Sigmoid colon (tissue), 4 donors: ENCODE results near the gene NOSIP.

Experiments
- CTCF ChIP-seq, 4 experiments: fragments of 450-650 bp in 3 of 4; fragments of 200-600 bp in 1 of 4; IDR thresholded peaks; one replicate each; pipeline ENCODE4 v1.5.1; 2016 to 2019; ENCODE audit warnings: antibody characterized with exemption in 4 of 4, mild to moderate bottlenecking in 3 of 4, moderate library complexity in 2 of 4
- POLR2A ChIP-seq, 2 donors: fragments of 450-650 bp; IDR thresholded peaks; one replicate each; pipeline ENCODE4 v1.6.1; 2016; ENCODE audit warnings: antibody characterized with exemption in 2 of 2, mild to moderate bottlenecking in 2 of 2, moderate library complexity in 2 of 2
- POLR2AphosphoS5 ChIP-seq, 4 donors: sonication (generic); formaldehyde crosslinking; IDR thresholded peaks; one replicate each; pipeline ENCODE4 v1.6.1; 2017; ENCODE audit warnings: antibody characterized with exemption in 4 of 4

GRCh38 chr19:49538643-49539042 lies 41.7 kb downstream of the NOSIP start:
- TF ChIP-seq CTCF (IDR thresholded peaks at IDR 0.05): no peak
- no peak for TF ChIP-seq POLR2AphosphoS5 (IDR thresholded peaks at IDR 0.05)
- TF ChIP-seq POLR2A (IDR thresholded peaks at IDR 0.05): no peak
